ENCODE measurements around the gene TOMM34. TPM values are rescaled to one million over a fixed set of nuclear protein-coding genes. Genes with fewer than 3 reads are reported as not detected.

The TOMM34 gene
- total and polyA plus RNA-seq, 2 donors: 16.8 to 20.0 TPM

GRCh38 chr20:44967207-44967807, 7.1 kb upstream of the TOMM34 start:
- Histone ChIP-seq H3K4me1 (ENCODE audit: control insufficient read depth in 2 of 2, insufficient read depth in 2 of 2, low read length in 2 of 2) (peaks cover 23 to 26% of the 10 kb centered on the region in 2 donors), H3K4me3 (ENCODE audit: low read length in 2 of 2) (peak overlapping the region; percentile 64 to 97), H3K36me3 (ENCODE audit: control insufficient read depth in 2 of 2, insufficient read depth in 2 of 2, low read length in 1 of 2) (peaks cover 0 to 3% of the 10 kb centered on the region in 2 donors), H3K9me3 (ENCODE audit: control insufficient read depth in 2 of 2, insufficient read depth in 1 of 2, low read length in 1 of 2) (no peaks in the 10 kb centered on the region), H3K27me3 (ENCODE audit: control insufficient read depth in 2 of 2, insufficient read depth in 1 of 2, low read length in 1 of 2) (no peaks in the 10 kb centered on the region), H3K27ac (ENCODE audit: low read depth in 1 of 2, low read length in 1 of 2) (peak overlapping the region; percentile 79 to 90)
- peak in 2 of 9 donors; percentile 58 to 75 for DNase-seq (ENCODE audit: low read depth in 6 of 9, low spot score in 9 of 9)
- WGBS: 7% methylated on average over 5 of the region's 5 CpGs

- peak within 1 kb of the TSS; percentile 90 to 93 for H3K27ac ChIP-seq (ENCODE audit: low read depth in 1 of 2, low read length in 1 of 2)
- no peaks in the 10 kb centered on the region for H3K36me3 ChIP-seq (ENCODE audit: control insufficient read depth in 2 of 2, insufficient read depth in 2 of 2, low read length in 1 of 2)
- H3K4me1 ChIP-seq (ENCODE audit: control insufficient read depth in 2 of 2, insufficient read depth in 2 of 2, low read length in 2 of 2): peaks cover 23% of the 10 kb centered on the region in 2 donors
- peak in 8 of 9 donors; percentile 84 to 98 (median 95) for DNase-seq (ENCODE audit: low read depth in 6 of 9, low spot score in 9 of 9)
- H3K9me3 ChIP-seq (ENCODE audit: control insufficient read depth in 2 of 2, insufficient read depth in 1 of 2, low read length in 1 of 2): no peaks in the 10 kb centered on the region
- H3K4me3 ChIP-seq (ENCODE audit: low read length in 2 of 2): peak within 1 kb of the TSS; percentile 64 to 97
- WGBS: under 1% methylated on average over 68 of the region's 68 CpGs
- no peaks in the 10 kb centered on the region for H3K27me3 ChIP-seq (ENCODE audit: control insufficient read depth in 2 of 2, insufficient read depth in 1 of 2, low read length in 1 of 2)
Measured at GRCh38 chr20:44966030-44966961, 6.1 kb upstream of the TOMM34 start, which contains the start of gene STK4. STK4 (plus strand) TSS chr20:44966512; CDS start chr20:44966569, 57 bp downstream.

DNA sequence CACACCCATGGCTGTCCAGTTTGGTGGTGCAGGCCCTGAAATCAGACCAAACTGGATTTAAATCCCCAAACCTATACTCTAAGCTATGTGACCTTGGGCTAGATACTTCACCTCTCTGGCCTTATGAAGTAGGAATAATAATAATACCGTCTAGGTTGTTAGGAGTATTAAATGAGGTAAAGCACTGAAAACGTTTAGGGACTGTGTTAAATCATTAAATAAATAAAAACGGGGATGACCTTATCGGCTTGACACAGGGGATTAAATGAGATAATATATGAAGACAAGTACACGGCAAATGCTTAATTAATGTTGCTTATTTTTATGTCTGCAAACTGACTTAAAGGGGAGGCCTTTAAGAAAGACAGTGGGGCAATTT, 5.4 kb upstream of the TOMM34 start:
- Histone ChIP-seq H3K4me3 (ENCODE audit: low read length in 2 of 2) (peak overlapping the region; percentile 64 to 97), H3K4me1 (ENCODE audit: control insufficient read depth in 2 of 2, insufficient read depth in 2 of 2, low read length in 2 of 2) (peaks cover 24% of the 10 kb centered on the region in 2 donors), H3K27me3 (ENCODE audit: control insufficient read depth in 2 of 2, insufficient read depth in 1 of 2, low read length in 1 of 2) (no peaks in the 10 kb centered on the region), H3K9me3 (ENCODE audit: control insufficient read depth in 2 of 2, insufficient read depth in 1 of 2, low read length in 1 of 2) (no peaks in the 10 kb centered on the region), H3K36me3 (ENCODE audit: control insufficient read depth in 2 of 2, insufficient read depth in 2 of 2, low read length in 1 of 2) (no peaks in the 10 kb centered on the region), H3K27ac (ENCODE audit: low read depth in 1 of 2, low read length in 1 of 2) (peak overlapping the region; percentile 86 to 93)
- WGBS: 73% methylated on average over 5 of the region's 5 CpGs
- DNase-seq (ENCODE audit: low read depth in 6 of 9, low spot score in 9 of 9): no peak

DNA sequence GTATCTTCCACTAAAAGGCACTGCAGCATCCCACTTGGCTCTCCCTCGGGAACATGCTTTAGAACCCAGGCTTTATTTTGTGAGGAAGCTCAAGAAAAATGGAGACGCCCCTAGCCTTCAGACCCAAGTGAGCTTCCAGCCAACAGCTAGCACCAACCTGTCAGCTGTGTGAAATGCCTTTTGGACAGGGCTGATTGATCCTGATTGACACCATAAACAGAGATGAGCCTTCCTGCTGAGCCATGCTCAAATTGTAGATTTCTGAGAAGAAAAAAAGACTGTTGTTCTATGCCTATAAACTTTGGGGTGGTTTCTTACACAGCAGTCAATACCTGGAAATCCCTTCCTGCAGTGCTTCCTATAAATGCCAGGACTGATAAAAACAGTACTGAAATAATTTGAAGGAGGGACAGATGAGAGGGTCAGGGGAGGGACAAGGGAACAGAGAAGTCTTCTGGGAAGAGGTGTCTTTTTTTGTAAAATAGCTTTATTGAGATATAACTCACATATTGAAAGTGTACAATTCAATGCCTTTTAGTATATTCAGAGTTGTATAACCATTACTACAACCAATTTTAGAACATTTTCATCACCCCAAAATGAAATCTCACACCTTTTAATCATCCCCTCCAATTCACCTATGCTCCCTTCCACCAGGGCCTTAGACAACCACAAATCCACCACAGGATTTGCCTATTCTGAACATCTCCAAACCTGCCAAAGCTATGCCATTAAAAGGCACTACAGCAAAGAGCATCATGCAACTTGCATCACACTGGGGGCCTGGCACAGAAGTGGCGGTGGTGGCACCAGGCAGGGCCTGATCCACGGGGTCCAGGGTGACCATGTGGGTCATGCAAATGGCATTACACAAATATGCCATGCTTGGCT, 3.4 kb upstream of the TOMM34 start:
- H3K4me1 ChIP-seq (ENCODE audit: control insufficient read depth in 2 of 2, insufficient read depth in 2 of 2, low read length in 2 of 2): peaks cover 26 to 27% of the 10 kb centered on the region in 2 donors
- H3K4me3 ChIP-seq (ENCODE audit: low read length in 2 of 2): no peak overlapping the region
- no peaks in the 10 kb centered on the region for H3K27me3 ChIP-seq (ENCODE audit: control insufficient read depth in 2 of 2, insufficient read depth in 1 of 2, low read length in 1 of 2)
- H3K36me3 ChIP-seq (ENCODE audit: control insufficient read depth in 2 of 2, insufficient read depth in 2 of 2, low read length in 1 of 2): peaks cover 0 to under 1% of the 10 kb centered on the region in 2 donors
- H3K9me3 ChIP-seq (ENCODE audit: control insufficient read depth in 2 of 2, insufficient read depth in 1 of 2, low read length in 1 of 2): no peaks in the 10 kb centered on the region
- DNase-seq (ENCODE audit: low read depth in 6 of 9, low spot score in 9 of 9): no peak
- WGBS: 95% methylated on average over 4 of the region's 4 CpGs
- no peak overlapping the region for H3K27ac ChIP-seq (ENCODE audit: low read depth in 1 of 2, low read length in 1 of 2)

- WGBS: 98% methylated on average over 3 of the region's 3 CpGs
Measured at GRCh38 chr20:44962483-44962882, 2.3 kb upstream of the TOMM34 start.

GRCh38 chr20:44961870-44962267, 1.7 kb upstream of the TOMM34 start:
- H3K4me1 ChIP-seq (ENCODE audit: control insufficient read depth in 2 of 2, insufficient read depth in 2 of 2, low read length in 2 of 2): peaks cover 18 to 23% of the 10 kb centered on the region in 2 donors
- 97% methylated on average over 3 of the region's 3 CpGs for WGBS
- H3K36me3 ChIP-seq (ENCODE audit: control insufficient read depth in 2 of 2, insufficient read depth in 2 of 2, low read length in 1 of 2): peaks cover 4 to 5% of the 10 kb centered on the region in 2 donors
- H3K4me3 ChIP-seq (ENCODE audit: low read length in 2 of 2): no peak overlapping the region
- no peak for DNase-seq (ENCODE audit: low read depth in 6 of 9, low spot score in 9 of 9)
- no peaks in the 10 kb centered on the region for H3K27me3 ChIP-seq (ENCODE audit: control insufficient read depth in 2 of 2, insufficient read depth in 1 of 2, low read length in 1 of 2)
- H3K27ac ChIP-seq (ENCODE audit: low read depth in 1 of 2, low read length in 1 of 2): no peak overlapping the region
- H3K9me3 ChIP-seq (ENCODE audit: control insufficient read depth in 2 of 2, insufficient read depth in 1 of 2, low read length in 1 of 2): no peaks in the 10 kb centered on the region

More at GRCh38 chr20:44962483-44962882, 2.3 kb upstream of the TOMM34 start:
- DNase-seq (ENCODE audit: low read depth in 6 of 9, low spot score in 9 of 9): no peak
- no peak overlapping the region for H3K27ac ChIP-seq (ENCODE audit: low read depth in 1 of 2, low read length in 1 of 2)
- peaks cover 22 to 24% of the 10 kb centered on the region in 2 donors for H3K4me1 ChIP-seq (ENCODE audit: control insufficient read depth in 2 of 2, insufficient read depth in 2 of 2, low read length in 2 of 2)
- no peak overlapping the region for H3K4me3 ChIP-seq (ENCODE audit: low read length in 2 of 2)
- H3K27me3 ChIP-seq (ENCODE audit: control insufficient read depth in 2 of 2, insufficient read depth in 1 of 2, low read length in 1 of 2): no peaks in the 10 kb centered on the region
- peaks cover 4% of the 10 kb centered on the region in 2 donors for H3K36me3 ChIP-seq (ENCODE audit: control insufficient read depth in 2 of 2, insufficient read depth in 2 of 2, low read length in 1 of 2)
- H3K9me3 ChIP-seq (ENCODE audit: control insufficient read depth in 2 of 2, insufficient read depth in 1 of 2, low read length in 1 of 2): no peaks in the 10 kb centered on the region

DNA sequence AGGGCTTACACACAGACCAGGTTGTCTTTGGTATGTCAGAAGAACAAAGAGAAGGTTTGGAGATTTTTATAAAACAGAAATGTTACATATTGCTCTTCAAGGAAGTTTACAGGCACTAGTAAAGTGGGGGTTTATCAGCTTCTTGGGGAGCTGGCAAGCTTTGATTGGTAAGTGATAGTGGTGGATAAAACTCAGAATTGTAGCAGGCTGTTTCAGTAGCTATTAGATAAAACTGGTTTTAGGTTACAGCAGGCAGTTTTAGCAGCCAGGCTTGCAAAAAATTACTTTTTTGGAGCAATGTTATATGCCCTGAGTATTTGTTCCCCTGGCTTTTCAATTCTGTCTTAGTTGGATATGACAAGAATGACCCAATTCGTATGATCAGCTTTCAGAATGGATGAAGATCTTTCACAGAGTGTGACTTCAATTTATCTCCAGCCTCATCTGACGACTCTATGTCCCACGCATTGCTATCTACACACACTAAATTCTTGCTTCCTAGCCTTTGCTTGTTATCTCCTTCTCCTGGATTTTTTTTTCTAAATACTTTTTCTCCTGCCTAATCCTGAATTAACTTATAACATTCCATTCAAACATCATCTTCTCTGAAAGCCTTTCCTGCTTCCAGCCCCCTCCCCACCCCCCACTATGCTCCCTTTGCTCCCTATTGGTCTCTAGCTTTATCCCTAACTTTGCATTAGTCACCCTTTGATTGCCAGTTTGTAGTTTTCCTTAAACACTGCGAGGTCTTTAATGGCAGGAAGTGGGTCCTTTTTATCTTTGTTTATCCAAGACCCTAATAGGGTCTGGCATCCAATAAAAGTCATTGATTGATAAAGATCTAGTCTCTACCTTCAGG, 1.0 kb upstream of the TOMM34 start:
- 93% methylated on average over 4 of the region's 4 CpGs for WGBS
- peaks cover 7 to 10% of the 10 kb centered on the region in 2 donors for H3K36me3 ChIP-seq (ENCODE audit: control insufficient read depth in 2 of 2, insufficient read depth in 2 of 2, low read length in 1 of 2)
- H3K4me1 ChIP-seq (ENCODE audit: control insufficient read depth in 2 of 2, insufficient read depth in 2 of 2, low read length in 2 of 2): peaks cover 17 to 23% of the 10 kb centered on the region in 2 donors
- no peak overlapping the region for H3K4me3 ChIP-seq (ENCODE audit: low read length in 2 of 2)
- no peaks in the 10 kb centered on the region for H3K9me3 ChIP-seq (ENCODE audit: control insufficient read depth in 2 of 2, insufficient read depth in 1 of 2, low read length in 1 of 2)
- no peak for DNase-seq (ENCODE audit: low read depth in 6 of 9, low spot score in 9 of 9)
- no peaks in the 10 kb centered on the region for H3K27me3 ChIP-seq (ENCODE audit: control insufficient read depth in 2 of 2, insufficient read depth in 1 of 2, low read length in 1 of 2)
- no peak overlapping the region for H3K27ac ChIP-seq (ENCODE audit: low read depth in 1 of 2, low read length in 1 of 2)

GRCh38 chr20:44959638-44960102, 527 bp downstream of the TOMM34 start:
- WGBS: 10% methylated on average over 13 of the region's 13 CpGs
- no peaks in the 10 kb centered on the region for H3K27me3 ChIP-seq (ENCODE audit: control insufficient read depth in 2 of 2, insufficient read depth in 1 of 2, low read length in 1 of 2)
- peak overlapping the region; percentile 72 to 88 for H3K4me3 ChIP-seq (ENCODE audit: low read length in 2 of 2)
- H3K4me1 ChIP-seq (ENCODE audit: control insufficient read depth in 2 of 2, insufficient read depth in 2 of 2, low read length in 2 of 2): peaks cover 14 to 20% of the 10 kb centered on the region in 2 donors
- H3K36me3 ChIP-seq (ENCODE audit: control insufficient read depth in 2 of 2, insufficient read depth in 2 of 2, low read length in 1 of 2): peaks cover 22 to 25% of the 10 kb centered on the region in 2 donors
- peak in 2 of 9 donors; percentile 32 to 68 for DNase-seq (ENCODE audit: low read depth in 6 of 9, low spot score in 9 of 9)
- H3K27ac ChIP-seq (ENCODE audit: low read depth in 1 of 2, low read length in 1 of 2): peak overlapping the region; percentile 36 to 85
- no peaks in the 10 kb centered on the region for H3K9me3 ChIP-seq (ENCODE audit: control insufficient read depth in 2 of 2, insufficient read depth in 1 of 2, low read length in 1 of 2)
